GM12891 (cell line): Measurements from ENCODE around the gene ZFY. TPM values are rescaled to one million over a fixed set of nuclear protein-coding genes. Genes with fewer than 3 reads are reported as not detected.

ENCODE experiments used
- DNase-seq: peaks from one replicate; pipeline ENCODE4 v3.0.0; 2011; ENCODE audit warnings: low spot score; ENCODE audit not compliant: insufficient read length
- FAIRE-seq: peaks from 2 replicates; lab custom pipeline; 2011; peaks lifted over from hg19 to GRCh38; lab: Jason Lieb, UNC
- PAX5 ChIP-seq: IDR thresholded peaks from 2 replicates; pipeline ENCODE4 v1.6.1; 2011; ENCODE audit warnings: low read length, moderate library complexity, mild to moderate bottlenecking; ENCODE audit not compliant: insufficient read depth, severe bottlenecking
- POLR2A ChIP-seq: IDR thresholded peaks from 2 replicates; pipeline ENCODE4 v1.6.1; 2011; ENCODE audit warnings: low read depth, low read length, control low read depth
- POLR2AphosphoS5 ChIP-seq: IDR thresholded peaks from 2 replicates; pipeline ENCODE4 v1.6.1; 2011; ENCODE audit warnings: low read depth, low read length, control low read depth
- POU2F2 ChIP-seq: IDR thresholded peaks from 2 replicates; pipeline ENCODE4 v1.6.1; 2011; ENCODE audit warnings: low read depth, mild to moderate bottlenecking, control low read depth, low read length, moderate library complexity
- SPI1 ChIP-seq: IDR thresholded peaks from 2 replicates; pipeline ENCODE4 v1.6.1; 2011; ENCODE audit warnings: low read depth, low read length, control low read depth
- TAF1 ChIP-seq: IDR thresholded peaks from 2 replicates; pipeline ENCODE4 v1.6.1; 2011; ENCODE audit warnings: low read depth, low read length, control low read depth
- polyA plus RNA-seq: library from polyadenylated mRNA; unstranded; fragments of >200 nt; gene quantifications from one replicate; pipeline ENCODE4 v1.2.1, GENCODE V29; 2012; ENCODE audit warnings: low read depth, missing spikeins, inconsistent platforms; ENCODE audit not compliant: missing spikeins

ZFY gene
- polyA plus RNA-seq, result 4.2 TPM

- TF ChIP-seq TAF1, result no peak
- 0 out of 2 replicates have a peak, but pooled peaks have one; percentile 56 for TF ChIP-seq POLR2AphosphoS5
- DNase-seq, result no peak
- FAIRE-seq, result peak; percentile 84
Measured at GRCh38 chrY:2934861-2935715, at the start of gene ZFY. Gene ZFY, plus strand, starts transcription at chrY:2935381. Its CDS starts 18,556 bp downstream, at chrY:2953937.

GRCh38 chrY:2885880-2886279 is 49.3 kb upstream of the ZFY start:
- TF ChIP-seq POU2F2, result no peak
- no peak for TF ChIP-seq POLR2A
- no peak for TF ChIP-seq POLR2AphosphoS5
- no peak for TF ChIP-seq PAX5
- no peak for TF ChIP-seq SPI1
- TF ChIP-seq TAF1, result no peak
- FAIRE-seq (peak; percentile 83), DNase-seq (no peak)

DNA sequence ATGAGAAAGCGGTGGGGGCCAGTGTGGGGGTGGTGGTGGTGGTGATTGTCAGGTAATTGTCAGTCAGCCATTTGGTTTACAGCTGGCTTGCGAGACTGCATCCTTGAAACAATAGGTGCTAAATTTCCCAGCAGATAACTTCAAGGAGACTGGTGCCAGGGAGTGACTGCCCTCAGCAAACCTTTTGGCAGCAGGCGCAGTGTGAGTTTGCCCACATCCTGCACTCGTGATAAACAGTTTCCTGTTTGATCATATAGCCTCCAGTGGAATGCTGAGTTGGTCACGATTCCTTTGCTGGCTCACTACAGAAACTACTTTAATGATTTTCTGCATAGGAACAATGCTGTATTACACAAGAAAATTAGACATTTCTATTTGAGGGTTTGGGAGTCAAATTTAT is 47.8 kb upstream of the ZFY start:
- DNase-seq (no peak), FAIRE-seq (no peak)
- TF ChIP-seq SPI1, result no peak

GRCh38 chrY:2887955-2888354 is 47.2 kb upstream of the ZFY start:
- TF ChIP-seq POLR2AphosphoS5 (no peak), TAF1 (no peak), POU2F2 (no peak), SPI1 (no peak), POLR2A (no peak), PAX5 (no peak)

DNA sequence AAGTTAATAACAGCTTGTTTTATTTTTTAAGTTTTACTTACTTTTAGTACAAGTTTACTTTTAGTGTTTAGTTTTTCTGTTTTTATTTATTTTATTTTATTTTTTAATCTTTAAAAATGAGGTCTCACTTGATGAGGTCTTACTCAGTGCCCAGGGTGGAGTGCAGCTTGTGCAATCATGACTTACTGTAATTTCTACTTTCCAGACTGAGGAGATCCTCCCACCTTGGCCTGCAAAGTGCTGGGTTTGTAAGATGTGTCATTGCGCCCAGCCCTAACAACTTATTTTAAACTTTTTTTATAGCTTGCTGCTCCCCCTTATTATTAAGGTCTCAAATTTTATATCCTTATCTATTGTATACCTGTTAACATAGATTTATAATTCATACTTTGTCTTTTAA is 41.7 kb upstream of the ZFY start:
- no peak for FAIRE-seq
- TF ChIP-seq TAF1 (no peak), SPI1 (no peak), POLR2A (no peak), POLR2AphosphoS5 (no peak), PAX5 (no peak)

More at GRCh38 chrY:2887955-2888354, 47.2 kb upstream of the ZFY start:
- FAIRE-seq, result peak; percentile 91
- DNase-seq, result no peak

DNA sequence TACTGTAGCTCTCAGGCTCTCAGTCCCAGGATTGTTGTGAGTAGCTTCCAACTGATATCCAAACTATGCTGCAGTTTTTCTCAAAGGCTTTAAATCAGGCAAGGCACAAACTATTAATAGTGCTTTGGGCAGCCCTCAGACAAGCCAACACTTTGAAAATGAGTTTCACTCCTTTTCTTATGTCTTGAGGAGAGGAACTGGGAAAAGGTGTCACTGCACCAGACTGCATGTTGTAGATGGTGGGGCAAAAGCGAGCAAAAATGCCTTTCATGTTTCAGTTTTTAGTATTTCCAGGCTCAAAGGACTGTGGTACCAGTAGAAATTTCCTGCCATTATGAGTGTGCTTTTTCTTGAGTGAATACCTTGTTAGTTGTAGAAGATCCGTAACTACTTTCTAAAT is 39.1 kb upstream of the ZFY start:
- TF ChIP-seq SPI1 (peak; percentile 90), PAX5 (no peak)
- DNase-seq (no peak), FAIRE-seq (peak; percentile 70)

More for the DNA sequence above, 41.7 kb upstream of the ZFY start:
- DNase-seq, result no peak

DNA sequence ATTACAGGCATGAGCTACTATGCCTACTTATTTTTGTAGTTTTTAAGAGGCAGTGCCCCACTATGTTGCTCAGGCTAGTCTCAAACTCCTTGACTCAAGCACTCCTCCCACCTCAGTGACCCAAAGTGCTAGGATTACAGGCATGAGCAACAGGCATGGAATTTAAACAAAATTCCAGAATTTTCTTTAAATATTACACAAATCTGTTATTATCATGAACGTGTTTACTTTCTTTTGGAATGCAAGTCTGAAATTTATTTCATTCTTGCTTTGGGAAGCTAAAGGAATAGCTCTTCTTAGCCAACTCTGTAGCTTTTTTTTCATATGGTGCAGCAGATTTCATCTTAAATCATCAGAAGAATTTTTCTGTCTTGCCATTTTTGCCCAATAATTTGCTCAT is 27.8 kb upstream of the ZFY start:
- no peak for TF ChIP-seq POLR2A
- TF ChIP-seq POU2F2, result no peak
- TF ChIP-seq SPI1, result no peak
- TF ChIP-seq TAF1, result no peak
- no peak for TF ChIP-seq PAX5
- TF ChIP-seq POLR2AphosphoS5, result no peak
- FAIRE-seq (no peak), DNase-seq (no peak)

DNA sequence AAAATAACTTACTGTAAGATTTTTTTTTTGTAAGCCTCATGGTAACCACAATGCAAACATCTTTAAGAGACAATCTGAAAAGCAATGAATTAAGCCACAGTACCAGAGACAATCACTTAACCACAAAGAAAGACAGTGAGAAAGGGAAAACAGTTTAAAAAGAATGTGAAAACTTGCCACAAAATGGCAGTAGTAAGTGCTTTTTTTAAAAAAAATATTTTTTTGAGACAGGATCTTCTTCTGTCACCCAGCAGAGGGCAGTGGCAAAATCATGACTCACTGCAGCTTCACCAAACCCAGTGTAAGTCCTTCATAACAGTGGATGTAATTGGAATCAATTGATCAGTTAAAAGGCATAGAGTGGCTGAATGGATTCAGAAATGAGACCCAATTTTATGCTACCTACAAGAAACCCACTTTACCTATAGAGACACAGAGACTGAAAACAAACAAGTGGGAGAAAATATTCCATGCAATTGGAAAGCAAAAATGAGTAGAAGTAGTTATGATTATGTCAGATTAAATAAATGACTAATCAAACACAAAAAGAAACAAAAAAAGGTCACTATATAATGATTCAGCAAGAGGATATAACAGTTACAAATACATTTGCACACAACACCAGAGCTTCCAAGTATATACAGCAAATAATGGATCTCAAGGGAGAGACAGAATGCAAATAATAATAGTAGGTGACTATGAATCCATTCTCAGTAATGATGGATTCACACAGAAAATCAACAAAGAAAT is 21.9 kb upstream of the ZFY start:
- DNase-seq, result no peak

GRCh38 chrY:2934078-2934477 is 1.1 kb upstream of the ZFY start:
- peak; percentile 54 for FAIRE-seq
- TF ChIP-seq POLR2A (no peak), TAF1 (no peak), POLR2AphosphoS5 (no peak), PAX5 (no peak), SPI1 (no peak), POU2F2 (no peak)

More for the DNA sequence above, 21.9 kb upstream of the ZFY start:
- TF ChIP-seq POLR2A, result no peak
- no peak for TF ChIP-seq TAF1
- TF ChIP-seq POU2F2, result no peak
- TF ChIP-seq PAX5, result no peak
- no peak for TF ChIP-seq SPI1
- no peak for TF ChIP-seq POLR2AphosphoS5
- no peak for FAIRE-seq

DNA sequence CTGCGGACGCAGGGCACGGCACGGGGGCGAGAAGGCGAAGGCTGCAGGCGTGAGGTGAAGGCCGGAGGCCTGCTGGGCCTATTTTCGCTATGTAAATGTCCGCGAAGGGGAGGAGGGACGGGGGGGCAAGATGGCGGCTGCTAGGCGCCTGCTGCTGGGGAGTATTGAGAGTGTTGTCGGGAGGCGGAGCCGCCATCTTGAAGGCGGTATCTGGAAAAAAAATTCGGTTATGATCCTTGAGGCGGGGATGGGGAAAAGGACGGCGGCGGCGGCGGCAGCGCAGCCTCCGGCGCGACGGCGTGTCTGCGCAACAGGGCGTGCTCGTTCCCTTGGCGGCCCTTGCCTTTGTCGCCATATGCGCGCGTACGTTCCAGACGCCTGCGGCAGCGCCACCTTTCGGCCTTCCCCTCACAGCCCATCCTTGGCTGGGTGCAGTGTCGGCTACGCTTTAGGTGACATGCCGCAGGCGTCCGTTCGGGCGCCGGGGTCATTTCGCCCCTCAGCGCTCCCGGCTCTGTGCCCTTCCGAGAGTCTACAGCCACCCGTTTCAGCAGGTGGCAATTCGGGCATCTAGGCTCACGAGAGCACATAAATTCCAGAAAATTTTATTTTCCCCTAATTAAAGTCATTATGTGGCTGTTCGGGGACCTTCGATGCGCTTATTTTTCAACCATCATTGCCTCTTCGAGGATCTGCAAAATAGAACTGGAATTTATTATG is 695 bp downstream of the ZFY start:
- TF ChIP-seq SPI1 (no peak), POLR2AphosphoS5 (peak; percentile 42; the same call in 1 of the 2 replicates), PAX5 (no peak), TAF1 (peak; percentile 73), POU2F2 (peak; percentile 91), POLR2A (peak; percentile 65)
- DNase-seq (no peak), FAIRE-seq (peak; percentile 98)

More at GRCh38 chrY:2934078-2934477, 1.1 kb upstream of the ZFY start:
- DNase-seq, result no peak
